Transverse colon (tissue), 4 donors: Measurements from ENCODE around the gene LRRC4C.

Experiments
- POLR2A ChIP-seq: fragments of 450-650 bp; IDR thresholded peaks from one replicate; pipeline ENCODE4 v1.6.1; 2016; ENCODE audit warnings: antibody characterized with exemption, mild to moderate bottlenecking, moderate library complexity
- POLR2AphosphoS5 ChIP-seq, 3 donors: sonication (generic); formaldehyde crosslinking; IDR thresholded peaks; one replicate each; pipeline ENCODE4 v1.6.1; 2016; ENCODE audit warnings: antibody characterized with exemption in 3 of 3
- TF ChIP-seq, protein P1 (sequence below), 5 experiments: fragments of 200-600 bp in 3 of 5; fragments of 450-650 bp in 2 of 5; sonication (generic) in 3 of 5; IDR thresholded peaks; 1 replicate in 2 of 5; 2 replicates in 3 of 5; pipeline ENCODE4 v1.5.1; 2016 to 2017; ENCODE audit warnings: antibody characterized with exemption in 5 of 5, inconsistent platforms in 3 of 5, mild to moderate bottlenecking in 2 of 5, moderate library complexity in 1 of 5

DNA sequence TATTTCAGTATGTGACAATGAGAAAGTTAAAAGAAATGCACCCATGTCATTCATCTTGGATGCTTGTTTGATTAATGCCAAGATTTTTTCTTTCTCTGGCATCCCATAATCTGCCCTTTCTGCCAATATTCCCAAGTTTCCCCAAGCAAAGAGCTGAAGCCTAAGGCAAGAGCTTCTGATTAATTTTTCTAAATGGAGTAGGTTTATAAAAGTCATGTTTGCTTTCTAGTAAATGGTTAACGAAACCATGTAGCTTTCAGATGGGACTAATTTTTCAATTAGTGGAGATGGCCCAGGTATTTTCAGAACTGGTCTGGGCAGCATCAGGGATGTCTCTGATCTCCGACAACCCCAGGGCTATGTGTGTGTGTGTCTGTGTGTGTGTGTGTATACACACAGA is 55.3 kb downstream of the LRRC4C start:
- TF ChIP-seq POLR2A (no peak), POLR2AphosphoS5 (IDR thresholded peaks at IDR 0.05) (no peak)
- TF ChIP-seq, protein P1, sequence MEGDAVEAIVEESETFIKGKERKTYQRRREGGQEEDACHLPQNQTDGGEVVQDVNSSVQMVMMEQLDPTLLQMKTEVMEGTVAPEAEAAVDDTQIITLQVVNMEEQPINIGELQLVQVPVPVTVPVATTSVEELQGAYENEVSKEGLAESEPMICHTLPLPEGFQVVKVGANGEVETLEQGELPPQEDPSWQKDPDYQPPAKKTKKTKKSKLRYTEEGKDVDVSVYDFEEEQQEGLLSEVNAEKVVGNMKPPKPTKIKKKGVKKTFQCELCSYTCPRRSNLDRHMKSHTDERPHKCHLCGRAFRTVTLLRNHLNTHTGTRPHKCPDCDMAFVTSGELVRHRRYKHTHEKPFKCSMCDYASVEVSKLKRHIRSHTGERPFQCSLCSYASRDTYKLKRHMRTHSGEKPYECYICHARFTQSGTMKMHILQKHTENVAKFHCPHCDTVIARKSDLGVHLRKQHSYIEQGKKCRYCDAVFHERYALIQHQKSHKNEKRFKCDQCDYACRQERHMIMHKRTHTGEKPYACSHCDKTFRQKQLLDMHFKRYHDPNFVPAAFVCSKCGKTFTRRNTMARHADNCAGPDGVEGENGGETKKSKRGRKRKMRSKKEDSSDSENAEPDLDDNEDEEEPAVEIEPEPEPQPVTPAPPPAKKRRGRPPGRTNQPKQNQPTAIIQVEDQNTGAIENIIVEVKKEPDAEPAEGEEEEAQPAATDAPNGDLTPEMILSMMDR (IDR thresholded peaks at IDR 0.05): no peak
